Activated naive CD8-positive, alpha-beta T cell treated with anti-CD3 and anti-CD28 coated beads, Interleukin-2, amount 10 ng/mL, durations not matched to agents 7 days and 5 days (primary cell): ENCODE measurements around the gene R3HDM2. TPM values are rescaled to one million over a fixed set of nuclear protein-coding genes. Genes with fewer than 3 reads are reported as not detected.

ENCODE experiments used
- ATAC-seq: fragments of 150-1000 bp; cut with Tn5 transposase; one replicate; pipeline ENCODE4 v1.10.0; 2021; ENCODE audit warnings: low read depth, moderate library complexity
- POLR2A ChIA-PET: fragments of 350-600 bp; sonication (Branson Sonifier 250); formaldehyde crosslinking; loops from one replicate; lab custom pipeline; 2021; ENCODE audit warnings: antibody characterized with exemption; lab: Charles Lee
- DNase-seq: peaks from one replicate; pipeline ENCODE4 v3.0.0; 2021
- H3K27ac Mint-ChIP-seq: one replicate; pipeline ENCODE4 v1.8.0; 2022; ENCODE audit warnings: mild to moderate bottlenecking, mixed read lengths
- H3K27me3 Mint-ChIP-seq: one replicate; pipeline ENCODE4 v1.8.0; 2022; ENCODE audit warnings: mild to moderate bottlenecking, moderate library complexity, mixed read lengths
- H3K36me3 Mint-ChIP-seq: one replicate; pipeline ENCODE4 v1.8.0; 2021; ENCODE audit warnings: mild to moderate bottlenecking, mixed read lengths
- H3K4me1 Mint-ChIP-seq: one replicate; pipeline ENCODE4 v1.8.0; 2021; ENCODE audit warnings: mixed read lengths
- H3K4me3 Mint-ChIP-seq: one replicate; pipeline ENCODE4 v1.8.0; 2022; ENCODE audit warnings: mild to moderate bottlenecking, moderate library complexity, mixed read lengths
- H3K9me3 Mint-ChIP-seq: one replicate; pipeline ENCODE4 v1.8.0; 2021; ENCODE audit warnings: mixed read lengths
- total RNA-seq, 2 experiments: library from RNA; stranded (reverse); gene quantifications; one replicate each; pipeline ENCODE4 v1.2.3, GENCODE V29; 2021

Gene R3HDM2
- total RNA-seq, 2 experiments from 2014 or later, result 91.5 to 97.1 TPM

- ATAC-seq (no peak), DNase-seq (no peak)
- Mint-ChIP-seq H3K9me3 (no peaks in the 10 kb centered on the region), H3K4me3 (peak overlapping the region; percentile 81), H3K36me3 (peaks cover 8% of the 10 kb centered on the region), H3K27me3 (peaks cover 11% of the 10 kb centered on the region), H3K27ac (no peak overlapping the region), H3K4me1 (peaks cover 35% of the 10 kb centered on the region)
- POLR2A ChIA-PET, result interaction anchor here (1.2 to 9.9 kb wide), 3 partner anchors 9 to 56 kb away, joined by 3 to 119 read pairs (median 4); partner anchors contain the start of gene ARHGAP9
These were observed 32.0 kb upstream of the R3HDM2 start for GRCh38 chr12:57462912-57463253.

GRCh38 chr12:57462251-57462911, 31.5 kb upstream of the R3HDM2 start:
- peaks cover 35% of the 10 kb centered on the region for H3K4me1 Mint-ChIP-seq
- no peaks in the 10 kb centered on the region for H3K9me3 Mint-ChIP-seq
- H3K36me3 Mint-ChIP-seq, result peaks cover 4% of the 10 kb centered on the region
- H3K27ac Mint-ChIP-seq, result peak overlapping the region; percentile 27
- peak overlapping the region; percentile 92 for H3K4me3 Mint-ChIP-seq
- H3K27me3 Mint-ChIP-seq, result peaks cover 11% of the 10 kb centered on the region
- ATAC-seq, result peak; percentile 74
- POLR2A ChIA-PET, result interaction anchor here (0.5 to 9.9 kb wide), 5 partner anchors 8 to 249 kb away, joined by 3 to 119 read pairs (median 4); partner anchors contain the start of gene ARHGAP9
- peak; percentile 87 for DNase-seq

GRCh38 chr12:57461917-57462250, 31.0 kb upstream of the R3HDM2 start:
- no peak for DNase-seq
- Mint-ChIP-seq H3K4me1 (peaks cover 33% of the 10 kb centered on the region), H3K36me3 (no peaks in the 10 kb centered on the region), H3K4me3 (peak overlapping the region; percentile 92), H3K9me3 (no peaks in the 10 kb centered on the region), H3K27ac (peak overlapping the region; percentile 37), H3K27me3 (peaks cover 11% of the 10 kb centered on the region)
- POLR2A ChIA-PET, result interaction anchor here (0.5 to 9.9 kb wide), 5 partner anchors 8 to 248 kb away, joined by 3 to 119 read pairs (median 4); partner anchors contain the start of genes ARHGAP9 and DDIT3
- no peak for ATAC-seq

- H3K27me3 Mint-ChIP-seq, result peaks cover 11% of the 10 kb centered on the region
- peaks cover 33% of the 10 kb centered on the region for H3K4me1 Mint-ChIP-seq
- no peak overlapping the region for H3K27ac Mint-ChIP-seq
- H3K9me3 Mint-ChIP-seq, result no peaks in the 10 kb centered on the region
- no peaks in the 10 kb centered on the region for H3K36me3 Mint-ChIP-seq
- ATAC-seq (no peak), DNase-seq (peak; percentile 53)
- POLR2A ChIA-PET, result interaction anchor here (0.5 to 9.9 kb wide), 5 partner anchors 9 to 248 kb away, joined by 3 to 119 read pairs (median 4); partner anchors contain the start of genes ARHGAP9 and DDIT3
- H3K4me3 Mint-ChIP-seq, result peak overlapping the region; percentile 92
These were observed 30.6 kb upstream of the R3HDM2 start for GRCh38 chr12:57461276-57461916.

GRCh38 chr12:57460841-57461275, 30.0 kb upstream of the R3HDM2 start:
- no peak for ATAC-seq
- peak overlapping the region; percentile 92 for H3K4me3 Mint-ChIP-seq
- H3K9me3 Mint-ChIP-seq, result no peaks in the 10 kb centered on the region
- H3K36me3 Mint-ChIP-seq, result no peaks in the 10 kb centered on the region
- DNase-seq, result no peak
- no peak overlapping the region for H3K27ac Mint-ChIP-seq
- peaks cover 11% of the 10 kb centered on the region for H3K27me3 Mint-ChIP-seq
- POLR2A ChIA-PET, result interaction anchor here (1.1 to 9.9 kb wide), 3 partner anchors 9 to 59 kb away, joined by 4 to 119 read pairs (median 10); partner anchors contain the start of genes ARHGAP9 and DDIT3
- H3K4me1 Mint-ChIP-seq, result peaks cover 37% of the 10 kb centered on the region

GRCh38 chr12:57460468-57460784, 29.6 kb upstream of the R3HDM2 start:
- Mint-ChIP-seq H3K4me1 (peaks cover 38% of the 10 kb centered on the region), H3K27ac (peak overlapping the region; percentile 44), H3K9me3 (no peaks in the 10 kb centered on the region), H3K27me3 (peaks cover 11% of the 10 kb centered on the region), H3K36me3 (no peaks in the 10 kb centered on the region), H3K4me3 (peak overlapping the region; percentile 66)
- ATAC-seq (no peak), DNase-seq (no peak)
- POLR2A ChIA-PET, result interaction anchor here (1.1 to 9.9 kb wide), 2 partner anchors 9 to 17 kb away, joined by 4 to 119 read pairs; partner anchors contain the start of gene ARHGAP9

GRCh38 chr12:57459750-57460467, 29.1 kb upstream of the R3HDM2 start, which contains the start of gene GLI1:
TSS of gene GLI1 (plus strand) at chr12:57459785. CDS start at chr12:57463692, 3,907 bp downstream.
- Mint-ChIP-seq H3K9me3 (no peaks in the 10 kb centered on the region), H3K27ac (peak within 1 kb of the TSS; percentile 95), H3K4me1 (peaks cover 38% of the 10 kb centered on the region), H3K4me3 (peak within 1 kb of the TSS; percentile 92), H3K36me3 (no peaks in the 10 kb centered on the region), H3K27me3 (peaks cover 11% of the 10 kb centered on the region)
- POLR2A ChIA-PET, result interaction anchor here (1.0 to 9.9 kb wide), 8 partner anchors 10 to 219 kb away, joined by 3 to 119 read pairs (median 5); partner anchors contain the start of gene ARHGAP9
- no peak for ATAC-seq
- DNase-seq, result no peak

- Mint-ChIP-seq H3K27me3 (peaks cover 11% of the 10 kb centered on the region), H3K4me1 (peaks cover 36% of the 10 kb centered on the region), H3K9me3 (no peaks in the 10 kb centered on the region), H3K27ac (peak overlapping the region; percentile 95), H3K36me3 (no peaks in the 10 kb centered on the region), H3K4me3 (peak overlapping the region; percentile 92)
- POLR2A ChIA-PET, result interaction anchor here (0.7 to 9.9 kb wide), 17 partner anchors 18 to 285 kb away, joined by 3 to 119 read pairs (median 3); partner anchors contain the start of genes ARHGAP9, ARHGEF25, DDIT3 and INHBC
- ATAC-seq, result peak; percentile 79
- DNase-seq, result peak; percentile 92
These were observed 28.4 kb upstream of the R3HDM2 start for GRCh38 chr12:57459055-57459749.

- POLR2A ChIA-PET, result interaction anchor here (0.7 to 9.9 kb wide), 17 partner anchors 18 to 286 kb away, joined by 3 to 119 read pairs (median 3); partner anchors contain the start of genes ARHGAP9, ARHGEF25, DDIT3 and INHBC
- peaks cover 11% of the 10 kb centered on the region for H3K27me3 Mint-ChIP-seq
- peak overlapping the region; percentile 95 for H3K27ac Mint-ChIP-seq
- no peaks in the 10 kb centered on the region for H3K9me3 Mint-ChIP-seq
- H3K4me3 Mint-ChIP-seq, result peak overlapping the region; percentile 92
- DNase-seq (no peak), ATAC-seq (no peak)
- H3K36me3 Mint-ChIP-seq, result no peaks in the 10 kb centered on the region
- peaks cover 32% of the 10 kb centered on the region for H3K4me1 Mint-ChIP-seq
These were observed 27.8 kb upstream of the R3HDM2 start for GRCh38 chr12:57458665-57459054.

- Mint-ChIP-seq H3K36me3 (no peaks in the 10 kb centered on the region), H3K9me3 (no peaks in the 10 kb centered on the region), H3K4me3 (no peak overlapping the region), H3K27me3 (peaks cover 11% of the 10 kb centered on the region), H3K27ac (peak overlapping the region; percentile 38), H3K4me1 (peaks cover 23% of the 10 kb centered on the region)
- ATAC-seq, result no peak
- POLR2A ChIA-PET, result no interaction called here
- no peak for DNase-seq
These were observed 26.1 kb upstream of the R3HDM2 start for GRCh38 chr12:57456737-57457490.

- H3K4me3 Mint-ChIP-seq, result peak overlapping the region; percentile 79
- peak overlapping the region; percentile 76 for H3K27ac Mint-ChIP-seq
- H3K27me3 Mint-ChIP-seq, result peaks cover 9% of the 10 kb centered on the region
- no peaks in the 10 kb centered on the region for H3K36me3 Mint-ChIP-seq
- peaks cover 22% of the 10 kb centered on the region for H3K4me1 Mint-ChIP-seq
- DNase-seq (peak; percentile 52), ATAC-seq (peak; percentile 27)
- POLR2A ChIA-PET, result no interaction called here
- no peaks in the 10 kb centered on the region for H3K9me3 Mint-ChIP-seq
These were observed 25.4 kb upstream of the R3HDM2 start for GRCh38 chr12:57456145-57456700.
